NK-92 (cell line): Measurements from ENCODE around the gene GTF2IRD1.
"Not testable (repeated sequence)": the region's sequence is repeated elsewhere in the genome, so short reads cannot be mapped to it uniquely, and the experiment has no call there.

Experiments used
- DNase-seq: peaks from one replicate; lab custom pipeline; 2025; ENCODE audit not compliant: unreplicated experiment; lab: John Stamatoyannopoulos, UW

The GTF2IRD1 gene

DNA sequence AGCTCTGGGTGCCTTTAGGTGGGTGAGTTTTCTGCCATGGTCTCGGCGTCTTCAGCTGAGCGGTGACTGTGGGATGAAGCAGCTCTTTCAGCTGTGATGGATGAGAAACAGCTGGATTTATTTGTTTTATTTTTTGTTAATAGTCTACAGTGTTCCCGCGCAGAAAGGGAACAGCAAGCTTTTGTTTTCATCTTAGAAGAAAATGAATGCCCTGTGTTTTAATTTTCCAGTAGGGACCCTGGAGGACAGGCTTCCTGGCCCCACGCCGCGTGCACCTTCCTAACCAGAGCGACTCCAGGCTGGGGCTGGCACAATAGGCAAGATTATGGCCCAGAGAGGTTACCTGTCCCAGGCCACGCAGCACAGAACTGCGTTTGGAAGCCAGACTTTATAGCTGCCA is 57.6 kb downstream of the GTF2IRD1 start:
- DNase-seq, result no peak

- no peak for DNase-seq
These were observed 59.1 kb downstream of the GTF2IRD1 start for GRCh38 chr7:74512762-74513161.

DNA sequence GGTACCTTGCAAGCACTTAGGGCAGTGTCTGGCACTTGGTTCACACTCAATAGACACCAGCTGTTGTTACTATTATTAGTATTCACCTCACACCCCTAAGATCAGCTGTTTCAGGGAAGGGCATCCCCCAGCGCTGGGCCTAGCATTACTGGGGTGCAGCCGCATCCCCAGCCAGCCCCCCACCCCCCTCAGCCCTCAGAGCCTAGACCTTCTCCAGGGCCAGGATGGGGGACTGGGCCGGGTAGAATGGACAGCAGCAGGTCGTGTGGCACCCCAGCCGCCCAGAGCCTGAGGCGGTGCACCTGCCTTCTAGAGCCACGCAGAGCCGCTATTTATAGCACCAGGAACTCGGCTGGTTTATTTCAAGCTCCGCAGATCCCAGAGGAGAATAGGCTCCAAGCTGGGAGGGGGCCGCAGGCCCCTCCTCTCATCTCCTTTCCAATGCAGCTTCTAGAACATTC is 60.5 kb downstream of the GTF2IRD1 start:
- no peak for DNase-seq

- DNase-seq, result no peak
These were observed 61.6 kb downstream of the GTF2IRD1 start for GRCh38 chr7:74515276-74515675.

DNA sequence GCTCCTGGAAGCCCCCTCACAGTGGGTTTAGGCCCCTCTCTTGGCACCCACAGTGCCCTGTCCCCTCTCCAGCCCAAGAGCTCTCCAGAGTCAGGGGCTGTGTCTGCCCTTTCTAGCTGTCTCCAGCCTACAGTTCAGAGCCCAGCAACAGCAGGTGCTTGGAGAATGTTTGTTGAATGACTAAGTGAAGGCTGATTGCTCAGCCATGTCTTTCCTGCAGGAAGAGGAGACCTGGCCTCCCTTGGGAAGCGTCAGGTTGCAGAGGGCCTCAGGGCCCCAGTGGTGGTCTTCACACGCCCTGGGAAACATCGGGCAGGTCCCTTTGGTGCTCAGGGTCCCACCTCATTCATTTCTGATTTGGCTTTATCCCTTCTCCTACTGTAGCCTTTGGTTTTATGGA is 62.5 kb downstream of the GTF2IRD1 start:
- DNase-seq, result no peak

DNA sequence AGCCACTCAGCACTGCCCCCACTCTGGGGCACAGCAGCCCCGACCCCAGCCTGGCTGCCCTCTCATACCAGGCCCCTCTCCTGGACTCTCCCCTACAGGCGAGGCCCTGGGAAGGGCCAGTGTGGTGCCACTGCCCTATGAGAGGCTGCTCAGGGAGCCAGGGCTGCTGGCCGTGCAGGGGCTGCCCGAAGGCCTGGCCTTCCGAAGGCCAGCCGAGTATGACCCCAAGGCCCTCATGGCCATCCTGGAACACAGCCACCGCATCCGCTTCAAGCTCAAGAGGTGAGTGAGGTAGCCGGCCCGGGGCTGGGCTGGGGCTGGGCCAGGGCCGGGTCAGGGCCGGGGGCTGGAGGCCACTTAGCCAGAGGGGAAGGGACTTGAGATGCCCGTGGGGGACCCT is 64.3 kb downstream of the GTF2IRD1 start:
- DNase-seq, result no peak

DNA sequence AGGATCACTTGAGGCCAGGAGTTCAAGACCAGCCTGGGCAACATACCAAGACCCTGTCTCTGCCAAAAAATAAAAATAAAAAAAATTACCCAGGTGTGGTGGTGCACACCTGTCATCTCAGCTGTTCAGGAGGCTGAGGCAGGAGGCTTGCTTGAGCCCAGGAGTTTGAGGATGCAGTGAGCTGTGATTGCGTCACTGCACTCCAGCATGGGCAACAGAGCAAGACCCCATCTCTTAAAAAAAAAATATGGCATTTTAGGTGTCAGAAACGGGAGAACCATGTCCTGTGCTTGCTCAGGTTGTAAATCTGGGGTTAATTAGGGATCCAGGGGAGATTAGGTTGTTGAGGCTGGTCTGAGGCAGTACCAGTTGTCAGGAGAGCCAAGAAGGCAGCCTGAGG is 64.9 kb downstream of the GTF2IRD1 start:
- no peak for DNase-seq

GRCh38 chr7:74519395-74519794 is 65.7 kb downstream of the GTF2IRD1 start:
- DNase-seq, result no peak

DNA sequence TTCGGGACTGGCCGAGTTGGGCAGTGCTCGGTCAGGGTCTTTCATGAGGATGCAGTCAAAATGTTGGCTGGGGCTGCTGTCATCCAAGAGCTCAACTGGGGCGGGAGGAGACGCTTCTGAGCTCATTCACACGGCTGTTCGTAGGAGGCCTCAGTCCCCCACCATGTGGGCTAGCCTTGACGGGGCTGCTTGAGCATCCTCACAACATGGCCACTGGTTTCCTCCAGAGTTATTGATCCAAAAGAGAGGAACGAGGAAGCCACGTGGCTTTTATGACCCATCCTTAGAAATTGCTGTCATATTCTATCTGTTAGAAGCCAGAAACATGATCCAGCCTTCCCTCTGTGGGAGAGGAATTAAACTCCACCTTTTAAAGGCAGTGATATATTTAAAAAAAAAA is 68.1 kb downstream of the GTF2IRD1 start:
- no peak for DNase-seq

- no peak for DNase-seq
These were observed 68.7 kb downstream of the GTF2IRD1 start for GRCh38 chr7:74522281-74522905.

DNA sequence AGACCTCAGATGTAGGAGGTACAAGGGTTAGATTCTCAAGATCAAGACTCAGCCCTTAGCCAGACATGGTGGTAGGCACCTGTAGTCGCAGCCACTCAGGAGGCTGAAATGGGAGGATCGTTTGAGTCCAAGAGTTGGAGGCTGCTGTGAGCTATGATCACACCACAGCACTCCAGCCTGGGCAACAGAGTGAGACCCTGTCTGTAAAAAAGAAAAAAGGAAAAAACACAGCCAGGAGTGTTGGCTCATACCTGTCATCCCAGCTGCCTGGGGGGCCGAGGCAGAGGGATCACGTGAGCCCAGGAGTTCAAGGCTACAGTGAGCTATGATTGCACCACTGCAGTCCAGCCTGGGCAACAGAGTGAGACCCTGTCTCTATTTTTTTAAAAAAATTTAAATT is 69.3 kb downstream of the GTF2IRD1 start:
- no peak for DNase-seq

DNA sequence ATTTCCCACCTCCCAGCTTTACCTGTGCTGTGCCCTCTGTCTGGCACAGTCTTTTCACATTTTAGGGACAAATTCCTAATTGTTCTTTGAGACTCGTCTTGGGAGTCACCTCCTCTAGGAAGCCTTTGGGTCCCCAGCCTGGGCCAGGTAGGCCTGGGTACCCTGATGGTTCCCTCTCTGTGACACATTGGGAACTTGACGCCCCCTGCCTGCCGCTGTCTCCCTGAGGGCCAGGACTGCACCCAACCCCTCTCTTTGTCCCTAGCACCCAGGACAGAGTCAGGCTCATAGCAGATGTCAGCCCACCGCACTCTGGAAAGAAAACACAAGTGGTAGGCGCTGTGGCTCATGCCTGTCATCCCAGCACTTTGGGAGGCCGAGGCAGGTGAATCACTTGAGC is 71.4 kb downstream of the GTF2IRD1 start:
- no peak for DNase-seq

DNA sequence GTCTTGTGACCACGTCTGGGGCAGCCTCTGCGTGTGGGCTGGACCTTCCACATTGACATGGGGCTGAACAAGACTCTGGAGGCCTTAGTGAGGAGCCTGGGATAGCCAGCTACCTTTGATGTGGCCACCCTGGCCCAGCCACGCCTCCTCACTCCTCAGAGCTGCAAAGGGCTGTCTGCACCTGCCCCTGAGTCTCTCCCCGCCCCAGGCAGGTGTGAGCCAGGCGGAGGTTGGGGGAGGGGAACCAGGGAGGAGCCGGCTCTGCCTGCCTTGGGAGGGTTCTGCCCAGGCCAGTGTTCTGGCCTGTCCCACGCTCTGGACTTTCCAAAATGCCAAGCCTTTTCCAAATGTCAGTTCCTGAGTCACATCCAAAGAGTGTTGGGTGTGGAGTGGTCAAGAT is 72.2 kb downstream of the GTF2IRD1 start:
- DNase-seq, result no peak

DNA sequence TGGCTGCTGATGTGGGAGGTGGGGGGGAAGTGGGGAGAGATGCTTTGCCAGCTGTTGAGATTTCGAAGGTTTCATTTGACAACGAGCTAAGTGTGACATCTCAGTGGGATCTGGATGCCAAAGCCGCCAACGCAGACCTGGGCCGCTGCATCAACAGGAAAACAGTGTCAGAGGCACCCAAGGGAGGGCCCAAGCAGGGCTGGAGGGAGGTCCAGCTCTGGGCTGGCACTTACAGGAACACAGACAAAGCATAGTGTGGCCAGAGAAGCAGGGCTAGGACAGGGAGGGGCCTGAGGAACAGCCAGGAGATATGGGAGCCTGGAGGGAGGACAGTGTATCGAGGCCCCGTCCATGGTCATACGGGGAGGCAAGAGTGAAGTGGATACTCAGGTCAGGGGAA is 73.1 kb downstream of the GTF2IRD1 start:
- no peak for DNase-seq

DNA sequence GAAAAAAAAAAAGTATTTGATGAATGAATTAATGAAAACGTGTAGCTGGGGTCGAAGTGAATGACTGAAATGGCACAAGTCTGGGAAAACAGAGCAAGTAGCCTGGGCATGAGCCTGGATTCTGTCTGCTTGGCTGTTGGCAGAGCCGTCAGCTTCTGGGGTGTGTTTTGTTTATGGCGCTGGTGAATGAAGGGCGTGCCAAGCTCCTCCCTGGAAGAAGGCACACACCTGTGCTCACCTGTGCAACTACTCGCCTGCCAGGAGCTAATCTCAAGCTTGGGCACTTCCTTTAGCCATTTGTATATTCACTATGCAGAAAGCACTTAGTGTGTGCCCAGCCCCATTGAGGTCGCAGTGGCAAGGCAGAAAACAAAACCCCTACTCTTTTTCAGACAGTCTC is 74.1 kb downstream of the GTF2IRD1 start:
- no peak for DNase-seq

- not testable (repeated sequence) for DNase-seq
These were observed 75.1 kb downstream of the GTF2IRD1 start for GRCh38 chr7:74528773-74529172.

- no peak for DNase-seq
These were observed 82.2 kb downstream of the GTF2IRD1 start for GRCh38 chr7:74535951-74536356.

DNA sequence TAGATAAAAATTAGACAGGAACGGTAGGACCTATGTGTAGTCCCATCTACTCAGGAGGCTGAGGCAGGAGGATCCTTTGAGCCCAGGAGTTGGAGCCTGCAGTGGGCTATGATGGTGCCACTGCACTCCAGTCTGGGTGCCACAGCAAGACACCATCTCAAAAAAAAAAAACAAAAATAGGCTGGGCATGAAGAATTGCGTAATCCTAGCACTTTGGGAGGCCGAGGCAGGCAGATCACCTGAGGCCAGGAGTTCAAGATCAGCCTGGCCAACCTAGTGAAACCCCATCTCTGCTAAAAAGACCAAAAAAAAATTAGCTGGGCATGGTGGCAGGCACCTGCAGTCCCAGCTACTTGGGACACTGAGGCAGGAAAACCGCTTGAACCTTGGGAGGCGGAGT is 88.2 kb downstream of the GTF2IRD1 start:
- DNase-seq, result not testable (repeated sequence)

- DNase-seq, result no peak
These were observed 88.9 kb downstream of the GTF2IRD1 start for GRCh38 chr7:74542558-74543117.

- no peak for DNase-seq
These were observed 91.2 kb downstream of the GTF2IRD1 start for GRCh38 chr7:74544706-74545469.

- no peak for DNase-seq
These were observed 92.2 kb downstream of the GTF2IRD1 start for GRCh38 chr7:74545921-74546320.

DNA sequence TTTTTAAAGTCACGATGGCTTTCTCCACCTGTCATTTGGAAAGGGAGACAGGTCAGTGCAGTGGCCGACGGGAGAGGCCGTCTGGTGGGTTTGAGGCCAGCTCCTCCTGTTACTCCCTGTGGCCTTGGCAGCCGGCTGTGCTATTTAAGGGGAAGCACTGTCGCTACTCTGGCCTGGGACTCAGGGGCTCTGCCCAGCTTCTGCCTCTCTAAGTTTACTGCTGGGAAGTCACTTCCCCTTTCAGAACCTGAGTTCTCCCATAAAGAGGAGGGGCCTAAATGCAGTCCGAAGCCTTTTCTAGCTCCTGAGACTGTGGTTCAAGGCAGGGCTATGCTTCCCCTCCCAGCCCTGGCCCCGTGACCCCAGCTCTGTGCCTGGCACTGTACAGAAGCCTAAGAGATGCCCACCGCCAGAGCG is 99.9 kb downstream of the GTF2IRD1 start:
- DNase-seq, result not testable (repeated sequence)
